GM19452 (cell line): Measurements from ENCODE around the gene FAM131A.

Experiments
- ATAC-seq: cut with Tn5 transposase; IDR thresholded peaks from one replicate; pipeline ENCODE4 v1.9.1; 2021; ENCODE audit not compliant: unreplicated experiment

Gene FAM131A

DNA sequence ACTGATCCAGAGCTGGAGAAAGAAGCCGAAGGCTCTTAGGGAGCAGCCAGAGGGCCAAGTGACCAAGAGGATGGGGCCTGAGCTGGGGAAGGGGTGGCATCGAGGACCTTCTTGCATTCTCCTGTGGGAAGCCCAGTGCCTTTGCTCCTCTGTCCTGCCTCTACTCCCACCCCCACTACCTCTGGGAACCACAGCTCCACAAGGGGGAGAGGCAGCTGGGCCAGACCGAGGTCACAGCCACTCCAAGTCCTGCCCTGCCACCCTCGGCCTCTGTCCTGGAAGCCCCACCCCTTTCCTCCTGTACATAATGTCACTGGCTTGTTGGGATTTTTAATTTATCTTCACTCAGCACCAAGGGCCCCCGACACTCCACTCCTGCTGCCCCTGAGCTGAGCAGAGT is 52.0 kb downstream of the FAM131A start:
- no peak for ATAC-seq

DNA sequence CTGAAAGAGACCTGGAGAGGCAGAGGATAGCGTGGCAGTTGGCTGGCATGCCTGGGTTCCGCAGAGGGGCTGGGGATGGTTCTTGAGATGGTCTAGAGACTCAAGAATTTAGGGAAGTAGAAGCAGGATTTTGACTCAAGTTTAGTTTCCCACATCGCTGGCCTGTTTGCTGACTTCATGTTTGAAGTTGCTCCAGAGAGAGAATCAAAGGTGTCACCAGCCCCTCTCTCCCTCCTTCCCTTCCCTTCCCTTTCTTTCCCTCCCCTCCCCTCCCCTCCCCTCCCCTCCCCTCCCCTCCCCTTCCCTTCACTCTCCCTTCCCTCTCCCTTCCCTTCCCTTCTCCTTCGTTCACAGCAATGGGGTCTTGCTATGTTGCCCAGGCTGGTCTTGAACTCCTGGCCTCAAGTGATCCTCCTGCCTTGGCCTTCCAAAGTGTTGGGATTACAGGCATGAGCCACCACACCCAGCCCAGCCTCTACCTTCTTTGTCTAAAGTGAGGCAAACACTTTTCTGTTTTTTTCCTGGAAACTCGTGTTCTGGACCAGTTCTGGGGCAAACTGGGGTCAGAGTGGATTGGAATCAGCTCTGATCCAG is 52.6 kb downstream of the FAM131A start:
- ATAC-seq, result no peak

GRCh38 chr3:184391266-184391665 is 53.9 kb downstream of the FAM131A start:
- ATAC-seq, result no peak

DNA sequence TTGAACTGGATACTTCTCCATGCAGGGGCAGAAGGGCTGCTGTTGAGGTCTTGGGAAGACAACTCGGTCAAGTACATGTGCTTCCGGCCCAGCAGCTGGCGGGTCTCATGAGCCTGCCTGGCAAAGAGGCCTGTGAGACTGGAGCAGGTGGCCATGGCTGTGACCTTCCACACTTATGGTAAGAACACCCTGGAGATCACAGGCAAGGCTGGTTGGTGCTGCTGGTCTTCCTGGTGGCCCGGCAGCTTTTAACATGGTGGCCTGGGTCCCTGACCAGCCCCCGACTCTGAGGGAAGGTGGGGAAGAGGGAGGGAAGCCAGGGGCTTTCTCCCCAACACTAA is 57.9 kb downstream of the FAM131A start:
- ATAC-seq, result no peak
